ENCODE results near the gene RAB3GAP2.

Gene RAB3GAP2

DNA sequence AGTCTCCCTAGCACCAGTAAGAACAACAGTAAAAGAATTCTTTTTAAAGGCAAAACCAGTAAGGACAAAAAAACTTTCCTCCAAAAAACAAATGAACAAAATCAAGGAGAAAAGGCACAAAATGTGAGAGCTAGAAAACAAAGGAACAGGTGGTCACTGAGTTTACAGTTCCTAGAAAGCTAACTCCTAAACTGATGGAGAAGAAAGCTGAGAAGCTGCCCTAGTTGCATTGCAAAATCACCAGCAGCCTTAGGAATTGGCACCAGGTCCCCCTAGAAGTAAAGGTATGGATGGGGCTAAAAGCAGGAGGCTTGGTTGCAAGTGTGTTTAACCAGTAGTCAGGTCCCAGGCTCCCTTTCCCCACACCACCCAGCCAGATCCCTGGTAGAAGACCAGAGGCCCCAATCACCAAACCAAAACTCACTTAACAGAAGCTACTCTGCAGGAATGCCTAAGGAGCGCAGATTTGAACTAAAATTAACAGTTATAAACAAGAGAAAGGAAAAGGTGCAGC is 47.6 kb downstream of the RAB3GAP2 start:
- Histone ChIP-seq H4K20me1 (ENCODE audit: control insufficient read depth, insufficient read depth, low read depth, low read length) (no peaks in the 10 kb centered on the region), H3K27me3 (ENCODE audit: control insufficient read depth, low read length) (no peaks in the 10 kb centered on the region), H3K79me2 (ENCODE audit: control insufficient read depth, low read length) (peaks cover 70% of the 10 kb centered on the region), H3K4me1 (ENCODE audit: control insufficient read depth, low read length) (peaks cover 53% of the 10 kb centered on the region), H3K9me2 (replicated peaks; ENCODE audit: control insufficient read depth, low read length) (no peaks in the 10 kb centered on the region), H3K4me3 (ENCODE audit: low read length) (no peak overlapping the region), H3K36me3 (ENCODE audit: control insufficient read depth, low read length) (peaks cover 39% of the 10 kb centered on the region), H3F3A (ENCODE audit: control insufficient read depth, insufficient read depth) (peaks cover 11% of the 10 kb centered on the region), H3K27ac (ENCODE audit: low read depth, low read length) (no peak overlapping the region), H3K4me2 (ENCODE audit: low read length) (no peak overlapping the region), H3K9me3 (ENCODE audit: control insufficient read depth, insufficient read depth, low read length) (no peaks in the 10 kb centered on the region)
- TF ChIP-seq CTCF (IDR thresholded peaks at IDR 0.05; ENCODE audit: low read depth, low read length, poor library complexity, severe bottlenecking) (no peak), EZH2phosphoT487 (IDR thresholded peaks at IDR 0.05; ENCODE audit: borderline replicate concordance, low read length) (no peak)

- Histone ChIP-seq H3K4me3 (ENCODE audit: low read length) (no peak overlapping the region), H3K9me2 (replicated peaks; ENCODE audit: control insufficient read depth, low read length) (no peaks in the 10 kb centered on the region), H3K79me2 (ENCODE audit: control insufficient read depth, low read length) (peaks cover 75% of the 10 kb centered on the region), H3K9me3 (ENCODE audit: control insufficient read depth, insufficient read depth, low read length) (no peaks in the 10 kb centered on the region), H3K36me3 (ENCODE audit: control insufficient read depth, low read length) (peaks cover 35% of the 10 kb centered on the region), H3K4me2 (ENCODE audit: low read length) (no peak overlapping the region), H3K27ac (ENCODE audit: low read depth, low read length) (no peak overlapping the region), H3F3A (ENCODE audit: control insufficient read depth, insufficient read depth) (peaks cover 12% of the 10 kb centered on the region), H3K4me1 (ENCODE audit: control insufficient read depth, low read length) (peaks cover 59% of the 10 kb centered on the region), H3K27me3 (ENCODE audit: control insufficient read depth, low read length) (no peaks in the 10 kb centered on the region), H4K20me1 (ENCODE audit: control insufficient read depth, insufficient read depth, low read depth, low read length) (no peaks in the 10 kb centered on the region)
- TF ChIP-seq EZH2phosphoT487 (IDR thresholded peaks at IDR 0.05; ENCODE audit: borderline replicate concordance, low read length) = no peak
- TF ChIP-seq CTCF (IDR thresholded peaks at IDR 0.05; ENCODE audit: low read depth, low read length, poor library complexity, severe bottlenecking) = no peak
These were observed 48.2 kb downstream of the RAB3GAP2 start for GRCh38 chr1:220224033-220224432.

DNA sequence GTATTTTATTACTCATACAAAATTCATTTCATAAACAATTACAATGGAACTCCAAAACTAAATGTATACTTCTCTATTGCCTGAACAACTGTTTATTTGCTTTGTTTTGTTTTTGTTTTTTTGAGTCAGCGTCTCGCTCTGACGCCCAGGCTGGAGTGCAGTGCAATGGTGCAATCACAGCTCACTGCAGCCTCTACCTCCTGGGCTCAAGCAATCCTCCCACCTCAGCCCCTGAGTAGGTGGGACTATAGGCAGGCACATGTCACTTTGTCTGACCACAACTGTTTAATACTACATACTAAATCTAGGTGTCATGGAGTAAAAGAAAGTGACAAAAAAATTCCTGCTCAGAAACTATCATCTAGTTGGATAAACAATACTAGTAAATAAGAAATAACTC is 49.3 kb downstream of the RAB3GAP2 start:
- TF ChIP-seq CTCF (IDR thresholded peaks at IDR 0.05; ENCODE audit: low read depth, low read length, poor library complexity, severe bottlenecking) = no peak
- TF ChIP-seq EZH2phosphoT487 (IDR thresholded peaks at IDR 0.05; ENCODE audit: borderline replicate concordance, low read length) = no peak
- peaks cover 28% of the 10 kb centered on the region for H3K36me3 ChIP-seq (ENCODE audit: control insufficient read depth, low read length)
- H4K20me1 ChIP-seq (ENCODE audit: control insufficient read depth, insufficient read depth, low read depth, low read length) = 0 out of 2 replicates have a peak, but pooled peaks cover under 1% of the 10 kb centered on the region
- H3K4me2 ChIP-seq (ENCODE audit: low read length) = peak overlapping the region; percentile 67
- no peak overlapping the region; the same call in 1 of the 2 replicates for H3K4me3 ChIP-seq (ENCODE audit: low read length)
- H3K27me3 ChIP-seq (ENCODE audit: control insufficient read depth, low read length) = no peaks in the 10 kb centered on the region
- peaks cover 15% of the 10 kb centered on the region for H3F3A ChIP-seq (ENCODE audit: control insufficient read depth, insufficient read depth)
- peaks cover 62% of the 10 kb centered on the region for H3K4me1 ChIP-seq (ENCODE audit: control insufficient read depth, low read length)
- H3K27ac ChIP-seq (ENCODE audit: low read depth, low read length) = peak overlapping the region; percentile 67
- H3K9me3 ChIP-seq (ENCODE audit: control insufficient read depth, insufficient read depth, low read length) = no peaks in the 10 kb centered on the region
- H3K79me2 ChIP-seq (ENCODE audit: control insufficient read depth, low read length) = peaks cover 79% of the 10 kb centered on the region
- no peaks in the 10 kb centered on the region for H3K9me2 ChIP-seq (replicated peaks; ENCODE audit: control insufficient read depth, low read length)
